ENCODE data around the gene HPS4.

Gene HPS4

GRCh38 chr22:26496456-26496855 is 12.9 kb upstream of the HPS4 start:
- DNase-seq (ENCODE audit: low spot score): no peak

GRCh38 chr22:26494506-26494905 is 10.9 kb upstream of the HPS4 start:
- DNase-seq (ENCODE audit: low spot score): no peak

GRCh38 chr22:26492220-26492619 is 8.6 kb upstream of the HPS4 start:
- DNase-seq (ENCODE audit: low spot score): no peak

GRCh38 chr22:26489447-26490036 is 6.0 kb upstream of the HPS4 start:
- DNase-seq (ENCODE audit: low spot score): no peak

- no peak for DNase-seq (ENCODE audit: low spot score)
These were observed 4.4 kb upstream of the HPS4 start for GRCh38 chr22:26487996-26488395.

- DNase-seq (ENCODE audit: low spot score): no peak
These were observed 2.8 kb upstream of the HPS4 start for GRCh38 chr22:26486394-26486793.

GRCh38 chr22:26485806-26486390 is 2.3 kb upstream of the HPS4 start:
- DNase-seq (ENCODE audit: low spot score): no peak

GRCh38 chr22:26485013-26485412 is 1.4 kb upstream of the HPS4 start:
- DNase-seq (ENCODE audit: low spot score): no peak

GRCh38 chr22:26484360-26484706 is 750 bp upstream of the HPS4 start:
- no peak for DNase-seq (ENCODE audit: low spot score)

- DNase-seq (ENCODE audit: low spot score): peak; percentile 11
These were observed 542 bp downstream of the HPS4 start for GRCh38 chr22:26483043-26483438.

GRCh38 chr22:26482161-26482560 is 1.4 kb downstream of the HPS4 start:
- no peak for DNase-seq (ENCODE audit: low spot score)

GRCh38 chr22:26481694-26482093 is 1.9 kb downstream of the HPS4 start:
- DNase-seq (ENCODE audit: low spot score): peak; percentile 8

- no peak for DNase-seq (ENCODE audit: low spot score)
These were observed 2.4 kb downstream of the HPS4 start for GRCh38 chr22:26481112-26481693.

GRCh38 chr22:26480611-26480932 is 3.0 kb downstream of the HPS4 start:
- DNase-seq (ENCODE audit: low spot score): no peak

- DNase-seq (ENCODE audit: low spot score): no peak
These were observed 3.6 kb downstream of the HPS4 start for GRCh38 chr22:26479792-26480610.

- DNase-seq (ENCODE audit: low spot score): peak; percentile 12
These were observed 4.4 kb downstream of the HPS4 start for GRCh38 chr22:26479043-26479791.

- no peak for DNase-seq (ENCODE audit: low spot score)
These were observed 6.2 kb downstream of the HPS4 start for GRCh38 chr22:26477341-26477731.

- DNase-seq (ENCODE audit: low spot score): no peak
These were observed 6.8 kb downstream of the HPS4 start for GRCh38 chr22:26476705-26477340.

GRCh38 chr22:26474682-26475081 is 8.9 kb downstream of the HPS4 start:
- no peak for DNase-seq (ENCODE audit: low spot score)

GRCh38 chr22:26471522-26471921 is 12.1 kb downstream of the HPS4 start:
- DNase-seq (ENCODE audit: low spot score): no peak

GRCh38 chr22:26470807-26471206 is 12.8 kb downstream of the HPS4 start:
- DNase-seq (ENCODE audit: low spot score): no peak

GRCh38 chr22:26466196-26466595 is 17.4 kb downstream of the HPS4 start:
- DNase-seq (ENCODE audit: low spot score): no peak

All from globus pallidus (tissue), 1 donor.